Effector CD4-positive, alpha-beta T cell (primary cell): ENCODE data around the gene RSPH3.
"Not testable (repeated sequence)": the region's sequence is repeated elsewhere in the genome, so short reads cannot be mapped to it uniquely, and the experiment has no call there.

ENCODE experiments used
- DNase-seq: peaks from one replicate; pipeline ENCODE4 v3.0.0-alpha.2; 2020

The RSPH3 gene

GRCh38 chr6:159023893-159024292, 23.9 kb upstream of the RSPH3 start:
- DNase-seq: no peak

- DNase-seq: no peak
Observed at GRCh38 chr6:159020011-159020410, 20.0 kb upstream of the RSPH3 start.

GRCh38 chr6:159017757-159018559, 18.0 kb upstream of the RSPH3 start:
- no peak for DNase-seq

- no peak for DNase-seq
Observed at GRCh38 chr6:159014406-159014805, 14.4 kb upstream of the RSPH3 start.

GRCh38 chr6:159013229-159013628, 13.2 kb upstream of the RSPH3 start:
- DNase-seq: no peak

- no peak for DNase-seq
Observed at GRCh38 chr6:159012201-159012600, 12.2 kb upstream of the RSPH3 start.

- not testable (repeated sequence) for DNase-seq
Observed at GRCh38 chr6:159010037-159010612, 10.1 kb upstream of the RSPH3 start.

- no peak for DNase-seq
Observed at GRCh38 chr6:159008656-159009288, 8.8 kb upstream of the RSPH3 start.

GRCh38 chr6:159007510-159007909, 7.5 kb upstream of the RSPH3 start:
- no peak for DNase-seq

- no peak for DNase-seq
Observed at GRCh38 chr6:159005436-159005835, 5.4 kb upstream of the RSPH3 start.

GRCh38 chr6:159004592-159004991, 4.6 kb upstream of the RSPH3 start:
- DNase-seq: no peak

GRCh38 chr6:159002432-159003155, 2.6 kb upstream of the RSPH3 start:
- no peak for DNase-seq

- no peak for DNase-seq
Observed at GRCh38 chr6:158999154-158999665, 792 bp downstream of the RSPH3 start.

- no peak for DNase-seq
Observed at GRCh38 chr6:158996856-158997255, 3.1 kb downstream of the RSPH3 start.

GRCh38 chr6:158993639-158994038, 6.4 kb downstream of the RSPH3 start:
- DNase-seq: no peak

- no peak for DNase-seq
Observed at GRCh38 chr6:158991017-158991723, 8.8 kb downstream of the RSPH3 start.

- not testable (repeated sequence) for DNase-seq
Observed at GRCh38 chr6:158989711-158990110, 10.3 kb downstream of the RSPH3 start.

GRCh38 chr6:158988477-158988876, 11.5 kb downstream of the RSPH3 start:
- DNase-seq: no peak

GRCh38 chr6:158987657-158988056, 12.3 kb downstream of the RSPH3 start:
- DNase-seq: no peak

GRCh38 chr6:158978757-158979156, 21.2 kb downstream of the RSPH3 start:
- no peak for DNase-seq

GRCh38 chr6:158977382-158977781, 22.6 kb downstream of the RSPH3 start:
- no peak for DNase-seq
